Umbilical cord (tissue), 2 donors: ENCODE measurements around the gene SUPT3H. TPM values are rescaled to one million over a fixed set of nuclear protein-coding genes. Genes with fewer than 3 reads are reported as not detected.

ENCODE experiments used
- DNase-seq: peaks from one replicate; pipeline ENCODE4 v3.0.0-alpha.2; 2015; ENCODE audit warnings: low spot score
- total RNA-seq: library from RNA; depleted of rRNA; stranded (reverse); fragments of >200 nt; gene quantifications from one replicate; pipeline ENCODE4 v1.2.3, GENCODE V29; 2014; ENCODE audit warnings: low replicate concordance; ENCODE audit not compliant: insufficient read depth

Gene SUPT3H
- total RNA-seq, 1 donor from 2014 or later, result 6.5 TPM

GRCh38 chr6:45388328-45388727, 10.6 kb upstream of the SUPT3H start:
- DNase-seq, result peak; percentile 23

- DNase-seq, result no peak
Observed at GRCh38 chr6:45387236-45387635, 9.5 kb upstream of the SUPT3H start.

GRCh38 chr6:45386501-45386900, 8.8 kb upstream of the SUPT3H start:
- no peak for DNase-seq

- no peak for DNase-seq
Observed at GRCh38 chr6:45382391-45382790, 4.7 kb upstream of the SUPT3H start.

GRCh38 chr6:45378334-45378926, 696 bp upstream of the SUPT3H start:
- no peak for DNase-seq

GRCh38 chr6:45377043-45377553, 636 bp downstream of the SUPT3H start:
- no peak for DNase-seq

GRCh38 chr6:45376310-45377042, 1.3 kb downstream of the SUPT3H start:
- peak; percentile 65 for DNase-seq

GRCh38 chr6:45375449-45375848, 2.3 kb downstream of the SUPT3H start:
- no peak for DNase-seq

GRCh38 chr6:45371924-45372573, 5.7 kb downstream of the SUPT3H start:
- DNase-seq, result no peak

- DNase-seq, result no peak
Observed at GRCh38 chr6:45369870-45370269, 7.9 kb downstream of the SUPT3H start.

- DNase-seq, result no peak
Observed at GRCh38 chr6:45367999-45368398, 9.7 kb downstream of the SUPT3H start.

GRCh38 chr6:45366534-45366933, 11.2 kb downstream of the SUPT3H start:
- no peak for DNase-seq

- DNase-seq, result no peak
Observed at GRCh38 chr6:45365036-45365435, 12.7 kb downstream of the SUPT3H start.

GRCh38 chr6:45364466-45364865, 13.3 kb downstream of the SUPT3H start:
- DNase-seq, result no peak

- no peak for DNase-seq
Observed at GRCh38 chr6:45353654-45354053, 24.1 kb downstream of the SUPT3H start.

- no peak for DNase-seq
Observed at GRCh38 chr6:45351667-45352066, 26.1 kb downstream of the SUPT3H start.

- DNase-seq, result no peak
Observed at GRCh38 chr6:45351076-45351475, 26.7 kb downstream of the SUPT3H start.

GRCh38 chr6:45350186-45350710, 27.5 kb downstream of the SUPT3H start:
- DNase-seq, result no peak

- no peak for DNase-seq
Observed at GRCh38 chr6:45344900-45345299, 32.8 kb downstream of the SUPT3H start.

GRCh38 chr6:45328523-45328922, 49.2 kb downstream of the SUPT3H start:
- DNase-seq, result no peak

GRCh38 chr6:45327956-45328522, 49.7 kb downstream of the SUPT3H start, which contains the start of gene RUNX2:
RUNX2 (plus strand) TSS chr6:45328330; CDS start chr6:45328727, 397 bp downstream.
- peak; percentile 69 for DNase-seq
